DMS 273 treated with DMSO at 0.1 percent for 48 hours (cell line): ENCODE data around the gene SYCP3.
"Not testable (repeated sequence)": the region's sequence is repeated elsewhere in the genome, so short reads cannot be mapped to it uniquely, and the experiment has no call there.

ENCODE experiments used
- DNase-seq: peaks from one replicate; lab custom pipeline; 2025; lab: John Stamatoyannopoulos, UW

SYCP3 gene

GRCh38 chr12:101759396-101760047 is 20.3 kb upstream of the SYCP3 start:
- no peak for DNase-seq

GRCh38 chr12:101750152-101750551 is 10.9 kb upstream of the SYCP3 start:
- DNase-seq, result no peak

- DNase-seq, result no peak
Observed at GRCh38 chr12:101749657-101750056, 10.4 kb upstream of the SYCP3 start.

GRCh38 chr12:101748907-101749306 is 9.6 kb upstream of the SYCP3 start:
- DNase-seq, result no peak

GRCh38 chr12:101747697-101748096 is 8.4 kb upstream of the SYCP3 start:
- DNase-seq, result no peak

- DNase-seq, result no peak
Observed at GRCh38 chr12:101746661-101747060, 7.4 kb upstream of the SYCP3 start.

GRCh38 chr12:101746196-101746595 is 6.9 kb upstream of the SYCP3 start:
- no peak for DNase-seq

- DNase-seq, result no peak
Observed at GRCh38 chr12:101745481-101745880, 6.2 kb upstream of the SYCP3 start.

- no peak for DNase-seq
Observed at GRCh38 chr12:101743724-101744472, 4.6 kb upstream of the SYCP3 start.

- DNase-seq, result no peak
Observed at GRCh38 chr12:101743242-101743641, 4.0 kb upstream of the SYCP3 start.

GRCh38 chr12:101740980-101741379 is 1.7 kb upstream of the SYCP3 start:
- DNase-seq, result no peak

GRCh38 chr12:101740566-101740965 is 1.3 kb upstream of the SYCP3 start:
- DNase-seq, result no peak

- no peak for DNase-seq
Observed at GRCh38 chr12:101737476-101737875, 1.8 kb downstream of the SYCP3 start.

- DNase-seq, result not testable (repeated sequence)
Observed at GRCh38 chr12:101734482-101734881, 4.8 kb downstream of the SYCP3 start.

GRCh38 chr12:101733166-101733565 is 6.1 kb downstream of the SYCP3 start:
- DNase-seq, result no peak

- no peak for DNase-seq
Observed at GRCh38 chr12:101732318-101732717, 6.9 kb downstream of the SYCP3 start.

- DNase-seq, result no peak
Observed at GRCh38 chr12:101729842-101730241, 9.4 kb downstream of the SYCP3 start.

- no peak for DNase-seq
Observed at GRCh38 chr12:101727098-101727497, 12.2 kb downstream of the SYCP3 start.

- no peak for DNase-seq
Observed at GRCh38 chr12:101722392-101722791, 16.9 kb downstream of the SYCP3 start.

- DNase-seq, result no peak
Observed at GRCh38 chr12:101720118-101720517, 19.1 kb downstream of the SYCP3 start.

- DNase-seq, result no peak
Observed at GRCh38 chr12:101719566-101719965, 19.7 kb downstream of the SYCP3 start.

GRCh38 chr12:101714877-101715444 is 24.3 kb downstream of the SYCP3 start:
- no peak for DNase-seq

- DNase-seq, result no peak
Observed at GRCh38 chr12:101713930-101714329, 25.3 kb downstream of the SYCP3 start.
